8988T (cell line): ENCODE measurements around the gene RAD1.
"Not testable (repeated sequence)": the region's sequence is repeated elsewhere in the genome, so short reads cannot be mapped to it uniquely, and the experiment has no call there.

Experiments
- DNase-seq: peaks from one replicate; pipeline ENCODE4 v3.0.0; 2011

RAD1 gene

DNA sequence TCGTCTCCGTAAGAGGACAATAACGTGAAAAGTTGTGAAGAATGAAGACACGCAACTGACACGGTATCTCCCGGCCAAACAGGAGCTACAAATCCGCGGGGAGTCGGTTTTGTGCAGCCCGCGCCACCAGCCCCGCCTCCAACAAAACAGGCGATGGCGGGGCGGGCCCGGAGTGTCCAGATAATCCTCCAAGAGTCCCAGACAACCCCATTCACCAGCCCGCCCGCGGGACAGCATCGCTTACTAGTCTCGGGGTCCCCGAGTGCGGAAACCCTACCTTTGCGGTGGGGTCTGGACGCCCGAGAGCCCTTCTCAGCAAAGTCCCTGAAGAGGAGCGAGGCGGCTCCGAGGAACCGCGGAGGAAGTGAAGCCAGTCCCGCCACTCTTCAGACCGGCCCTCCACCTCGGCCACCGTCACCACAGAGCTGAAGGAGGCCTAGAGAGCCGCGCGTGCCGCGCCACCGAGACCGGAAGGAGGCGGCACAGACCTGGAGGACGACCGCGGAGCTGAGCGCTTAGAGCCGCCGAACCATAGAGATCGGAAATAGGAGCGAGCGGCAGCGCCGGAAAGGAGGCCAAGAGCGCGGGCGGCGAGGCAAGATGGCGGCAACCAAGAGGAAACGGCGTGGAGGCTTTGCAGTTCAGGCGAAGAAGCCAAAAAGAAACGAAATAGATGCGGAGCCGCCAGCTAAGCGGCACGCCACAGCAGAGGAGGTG lies at the start of gene RAD1, which contains the start of gene BRIX1:
RAD1 (minus strand) TSS at position 366 of the 717 bp plus-strand sequence. CDS start 612 bp downstream, outside the sequence.
BRIX1 (plus strand) TSS at position 573 of the 717 bp plus-strand sequence; CDS start at position 601, 28 bp downstream.
- peak; percentile 84 for DNase-seq

DNA sequence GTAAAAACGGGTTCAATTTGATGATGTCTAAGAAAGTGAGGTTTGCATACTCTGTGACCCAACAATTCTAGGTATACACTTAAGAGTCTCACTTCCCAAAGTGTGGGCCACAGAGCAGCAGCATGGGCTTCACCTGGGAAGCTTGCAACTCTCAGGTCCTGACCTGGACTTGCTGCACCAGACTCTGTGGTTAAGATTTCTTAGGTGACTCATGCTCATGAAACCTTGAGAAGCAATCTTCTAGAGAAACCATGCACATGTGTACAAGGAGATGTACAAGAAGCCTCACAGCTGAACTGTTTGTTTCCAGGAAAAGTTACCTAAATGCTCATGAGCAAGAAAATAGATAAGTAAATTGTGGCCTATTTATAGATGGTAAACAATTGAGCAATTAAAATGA lies 44.0 kb upstream of the RAD1 start:
- no peak for DNase-seq

GRCh38 chr5:34957857-34958690 lies 42.8 kb upstream of the RAD1 start:
- peak; percentile 29 for DNase-seq

DNA sequence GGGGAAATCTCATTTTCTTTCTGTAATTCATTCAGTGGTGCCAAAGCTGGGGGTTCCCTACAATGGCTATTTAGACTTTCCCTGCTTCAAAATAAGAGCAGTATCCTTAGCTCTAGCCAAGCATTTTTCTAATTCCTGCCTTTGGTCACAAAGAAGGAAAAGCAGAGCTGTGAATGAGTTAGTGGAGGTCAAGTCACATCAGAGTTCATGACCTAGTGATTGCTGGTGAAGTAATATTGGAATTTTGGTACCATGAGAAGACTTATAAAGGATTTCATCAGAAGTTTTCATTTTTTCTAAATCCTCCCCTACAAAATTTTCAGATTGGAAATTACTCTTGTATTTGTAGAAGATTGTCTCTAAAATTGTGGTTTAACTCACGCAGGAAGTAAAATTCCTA lies 42.0 kb upstream of the RAD1 start:
- no peak for DNase-seq

GRCh38 chr5:34944460-34945047 lies 29.2 kb upstream of the RAD1 start:
- no peak for DNase-seq

GRCh38 chr5:34944044-34944443 lies 28.7 kb upstream of the RAD1 start:
- DNase-seq = no peak

DNA sequence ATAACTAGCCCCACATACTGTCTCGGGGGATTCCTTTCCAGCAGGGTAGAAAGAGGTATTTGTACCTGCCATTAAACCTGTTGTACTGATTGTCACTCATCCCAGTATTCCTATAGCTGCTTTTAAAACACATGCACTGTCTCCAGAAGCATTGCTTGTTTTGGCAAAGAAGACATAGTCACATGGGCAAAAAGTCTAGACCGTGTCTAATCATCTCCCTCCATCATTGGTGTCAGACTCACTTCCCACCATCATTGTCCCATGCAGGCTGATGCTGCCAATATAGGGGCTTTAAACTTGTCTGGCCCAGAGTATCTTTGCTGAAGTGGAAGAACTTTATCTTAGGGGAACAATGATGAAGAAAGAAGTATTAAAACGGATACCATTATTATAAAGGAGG lies 26.6 kb upstream of the RAD1 start:
- no peak for DNase-seq

- DNase-seq = no peak
Measured at GRCh38 chr5:34932947-34933346, 17.6 kb upstream of the RAD1 start.

- no peak for DNase-seq
Measured at GRCh38 chr5:34930870-34931269, 15.6 kb upstream of the RAD1 start.

DNA sequence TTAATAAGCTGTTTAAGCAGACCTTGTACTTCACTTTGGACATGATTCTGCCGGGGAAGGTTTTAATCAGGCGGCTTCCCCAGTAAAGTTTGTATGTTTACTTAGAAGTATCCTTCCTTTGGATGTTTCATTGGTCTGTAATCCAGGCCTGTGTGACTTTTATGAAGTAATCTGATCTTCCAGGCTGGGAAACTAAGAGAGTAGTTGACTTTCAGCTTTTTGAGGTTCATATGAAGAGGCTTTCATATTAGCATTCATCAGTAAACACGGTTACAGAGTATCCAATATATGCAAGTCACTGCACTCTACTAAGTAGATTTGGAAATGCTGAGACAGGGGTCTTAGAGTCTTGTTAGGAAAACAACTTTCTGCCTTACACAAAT lies 15.1 kb upstream of the RAD1 start:
- no peak for DNase-seq

GRCh38 chr5:34929720-34930461 lies 14.6 kb upstream of the RAD1 start:
- peak; percentile 84 for DNase-seq

DNA sequence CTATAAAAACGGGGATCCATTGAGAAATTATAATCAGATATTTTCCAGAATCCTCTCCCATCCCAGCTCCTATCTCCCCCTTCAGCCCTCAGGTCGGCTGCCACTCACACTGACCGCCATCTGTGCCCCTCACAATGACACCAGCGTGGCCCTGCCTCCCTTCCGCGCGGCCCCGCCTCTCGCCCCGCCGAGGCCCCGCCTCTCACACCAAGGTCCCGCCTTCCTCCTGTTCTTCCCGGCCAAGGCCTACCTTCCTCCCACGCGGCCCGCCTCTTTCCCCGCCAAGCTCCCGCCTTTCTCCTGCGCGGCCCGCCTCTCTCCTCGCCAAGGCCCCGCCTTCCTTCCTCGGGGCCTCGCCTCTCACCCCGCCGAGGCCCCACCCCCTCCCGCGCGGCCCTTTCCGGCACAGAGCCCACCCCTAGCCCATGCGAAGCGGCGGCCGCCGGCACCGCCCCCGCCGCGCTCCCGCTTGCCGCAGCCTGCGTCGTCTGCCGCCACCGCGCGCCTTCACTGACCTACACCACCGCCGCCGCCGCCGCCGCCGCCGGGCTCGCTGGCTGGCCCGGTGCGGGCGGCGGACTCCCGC lies 13.9 kb upstream of the RAD1 start, which contains the start of gene DNAJC21:
DNAJC21 (plus strand) TSS at position 426 of the 586 bp plus-strand sequence. CDS start 261 bp downstream, outside the sequence.
- peak; percentile 96 for DNase-seq

- no peak for DNase-seq
Measured at GRCh38 chr5:34928267-34928666, 13.0 kb upstream of the RAD1 start.

- DNase-seq = no peak
Measured at GRCh38 chr5:34927785-34928184, 12.5 kb upstream of the RAD1 start.

DNA sequence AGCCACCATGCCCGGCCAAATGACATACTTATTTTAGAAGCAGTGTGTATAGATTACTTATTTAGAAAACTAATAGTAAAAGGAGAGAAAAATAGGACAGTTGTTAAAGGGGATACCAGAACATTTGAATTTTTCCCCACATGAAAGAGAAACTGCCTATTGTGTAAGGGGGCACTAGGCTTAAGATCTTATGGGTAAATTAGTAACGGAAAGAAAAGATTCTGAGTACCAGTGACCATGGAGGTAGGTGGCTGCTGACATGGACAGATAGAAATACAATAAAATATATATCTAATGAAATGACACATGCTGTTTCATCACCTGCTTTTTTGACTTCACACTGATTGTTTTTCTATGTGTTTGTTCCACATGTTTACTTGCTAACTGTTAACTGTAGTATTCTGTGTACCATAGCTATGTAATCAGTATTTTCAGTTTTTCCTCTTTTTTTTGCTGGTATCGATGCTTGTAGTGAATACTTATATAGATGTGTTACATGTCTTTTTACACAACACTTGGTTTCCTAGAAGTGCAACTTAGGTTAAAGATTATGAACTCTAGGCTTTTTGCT lies 11.1 kb upstream of the RAD1 start:
- DNase-seq = no peak

DNA sequence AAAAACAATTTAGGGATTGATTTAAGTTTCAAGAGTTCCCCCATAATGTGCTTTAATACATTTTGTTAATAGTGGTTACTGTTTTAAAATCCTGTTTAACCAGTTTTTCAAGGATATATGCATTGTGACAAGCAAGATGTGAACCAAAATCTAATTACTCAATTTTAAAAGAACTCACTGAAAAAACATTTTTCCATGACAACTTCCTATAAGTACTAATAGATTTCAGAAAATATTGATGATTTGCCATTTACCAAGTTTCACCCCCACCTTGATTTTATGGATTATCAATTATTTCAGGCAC lies 9.1 kb upstream of the RAD1 start:
- DNase-seq = no peak

- peak; percentile 51 for DNase-seq
Measured at GRCh38 chr5:34923694-34924461, 8.6 kb upstream of the RAD1 start.

- not testable (repeated sequence) for DNase-seq
Measured at GRCh38 chr5:34923256-34923655, 8.0 kb upstream of the RAD1 start.

DNA sequence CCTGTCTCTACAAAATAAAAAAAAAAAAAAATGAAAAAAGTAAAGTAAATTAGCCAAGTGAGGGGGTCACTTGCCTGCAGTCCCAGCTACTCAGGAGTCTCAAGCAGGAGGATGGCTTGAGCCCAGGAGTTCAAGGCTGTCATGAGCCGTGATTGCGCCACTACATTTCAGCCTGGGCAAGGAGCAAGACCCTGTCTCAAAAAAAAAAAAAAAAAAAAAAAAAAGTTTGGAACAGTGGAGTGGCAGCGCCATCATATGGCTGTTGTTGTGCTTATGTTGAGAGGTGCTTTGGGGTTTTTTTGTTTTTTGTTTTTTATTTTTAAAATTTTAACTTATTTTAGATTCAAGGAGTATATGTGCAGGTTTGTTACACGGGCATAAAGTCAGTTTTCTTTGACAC lies 3.8 kb upstream of the RAD1 start:
- DNase-seq = no peak

DNA sequence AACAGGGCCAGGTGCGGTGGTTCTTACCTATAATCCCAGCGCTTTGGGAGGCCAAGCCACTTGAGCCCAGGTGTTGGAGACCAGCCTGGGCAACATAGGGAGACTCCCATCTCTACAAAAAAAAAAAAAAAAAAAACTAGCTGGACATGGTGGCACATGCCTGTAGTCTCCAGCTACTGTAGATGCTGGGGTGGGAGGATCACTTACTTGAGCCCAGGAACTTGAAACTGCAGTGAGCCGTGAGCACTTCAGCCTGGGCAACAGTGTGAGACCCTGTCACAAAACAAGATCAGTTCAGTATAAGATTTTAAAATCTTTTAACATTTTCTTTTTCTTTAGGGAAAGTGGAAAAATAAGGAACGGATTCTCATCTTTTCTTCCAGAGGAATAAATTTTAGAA lies 2.7 kb upstream of the RAD1 start:
- DNase-seq = no peak

- DNase-seq = no peak
Measured at GRCh38 chr5:34916518-34916917, 1.2 kb upstream of the RAD1 start.

DNA sequence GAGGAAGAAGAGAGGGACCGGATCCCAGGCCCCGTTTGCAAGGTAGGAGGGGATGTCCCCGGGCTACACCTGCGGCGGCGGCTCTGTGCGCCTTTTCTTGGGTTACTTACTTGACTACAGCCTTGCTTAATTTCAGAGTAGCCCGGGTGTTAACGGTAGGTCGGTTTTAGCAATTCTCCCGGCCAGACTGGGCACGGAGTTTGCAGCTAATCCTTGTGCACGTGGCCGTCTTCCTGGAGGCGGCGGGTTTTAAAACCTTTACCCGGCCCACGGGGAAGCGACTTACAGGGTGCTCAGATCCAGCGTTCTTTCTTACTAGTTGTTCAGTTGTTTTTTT lies 520 bp upstream of the RAD1 start:
- DNase-seq = no peak
